Heart right ventricle (tissue), 16 donors: ENCODE results near the gene KREMEN2. TPM values are rescaled to one million over a fixed set of nuclear protein-coding genes. Genes with fewer than 3 reads are reported as not detected.

Experiments
- ATAC-seq, 8 donors: fragments of 200-7000 bp; cut with Tn5 transposase; one replicate each; pipeline ENCODE4 v1.9.1; 2020; ENCODE audit warnings: mild to moderate bottlenecking in 8 of 8, moderate library complexity in 8 of 8, moderate number of reproducible peaks in 1 of 8
- DNase-seq, 2 donors: peaks; one replicate each; pipeline ENCODE4 v3.0.0-alpha.2; 2020
- H3K27ac ChIP-seq, 10 donors: fragments of 200-600 bp; sonication (generic) in 2 of 10; one replicate each; pipeline versions ENCODE4 v1.5.0 to v1.8.0; 2020 to 2022; ENCODE audit warnings: mild to moderate bottlenecking in 3 of 10
- H3K27me3 ChIP-seq, 7 donors: fragments of 200-600 bp; one replicate each; pipeline ENCODE4 v1.8.0; 2021 to 2022; ENCODE audit warnings: mild to moderate bottlenecking in 2 of 7
- H3K36me3 ChIP-seq, 9 donors: fragments of 200-600 bp; sonication (generic) in 1 of 9; one replicate each; pipeline versions ENCODE4 v1.5.0 to v1.8.0; 2020 to 2022; ENCODE audit warnings: mild to moderate bottlenecking in 2 of 9
- H3K4me1 ChIP-seq, 9 donors: fragments of 200-600 bp; sonication (generic) in 1 of 9; one replicate each; pipeline versions ENCODE4 v1.5.0 to v1.8.0; 2020 to 2022; ENCODE audit warnings: mild to moderate bottlenecking in 4 of 9
- H3K4me3 ChIP-seq, 10 donors: fragments of 200-600 bp; sonication (generic) in 2 of 10; one replicate each; pipeline versions ENCODE4 v1.5.0 to v1.8.0; 2020 to 2022; ENCODE audit warnings: mild to moderate bottlenecking in 7 of 10, moderate library complexity in 2 of 10
- H3K9me3 ChIP-seq, 11 donors: fragments of 200-600 bp in 10 of 11; sonication (generic) in 2 of 11; one replicate each; pipeline versions ENCODE4 v1.5.0 to v1.8.0; 2013 to 2022; ENCODE audit warnings: mild to moderate bottlenecking in 2 of 11, control low read depth in 1 of 11, moderate library complexity in 1 of 11
- CTCF ChIP-seq, 9 donors: fragments of 200-600 bp; sonication (generic) in 2 of 9; IDR thresholded peaks; one replicate each; pipeline versions ENCODE4 v1.5.0 to v1.8.0; 2021 to 2022; ENCODE audit warnings: antibody characterized with exemption in 9 of 9, mild to moderate bottlenecking in 5 of 9, moderate library complexity in 1 of 9
- WGBS, 2 donors: extraction: QIAGEN DNeasy Blood & Tissue Kit; methylation state at CpG; one replicate each; pipeline ENCODE4 v1.1.7; 2013; ENCODE audit warnings: inconsistent platforms in 1 of 2; 5-methylcytosine and 5-hydroxymethylcytosine counted together
- intact Hi-C, 10 donors: fragments of 100-400 bp; cut with DNase I; formaldehyde crosslinking; loops; one replicate each; pipeline versions ENCODE4 v1.11.1 to v1.14.2; 2022
- polyA plus RNA-seq, 2 donors: library from polyadenylated mRNA; stranded (reverse); fragments of 200-250 nt; gene quantifications; one replicate each; pipeline ENCODE4 v1.2.3, GENCODE V29; 2013
- total RNA-seq, 10 donors: library from RNA; stranded (reverse); fragmentation: NEBNext Ultra II Directional in 3 of 10; extraction: Animal tissue kit (Norgen Biotek cat#: 25700) in 3 of 10; gene quantifications; one replicate each; pipeline versions ENCODE4 v1.2.1 to v1.2.4, GENCODE V29; 2021 to 2023
- donor health status: Arrhythmogenic right ventricular cardiomyopathy.
- donor health status: ischemic (EF 13 %, LVEDD 7.1; RV severe dilation, severe dysfunction).
- donor health status: healthy with polysubstance abuse.
- donor health status: DM: no; HTN: yes; CAD: no.
- donor health status: DM: no; HTN: no; CAD: no.
- donor health status: ischemic (EF 25% LVEDD 6.9; RV normal size, moderate dysfunction).
- donor health status: ischemic (EF 25% LVEDD 5.7; RV mildly dilated, moderate dysfunction).
- donor health status: healthy.
- donor health status: DM: yes; HTN: yes; CAD: no.
- donor health status: Ischemic cardiomyopathy.
- donor health status: ischemic (EF 35%, LVEDD 5.7; RV mildly dilated, moderate dysfunction).
- donor health status: nonischemic (EF 11% LVEDD 7.7; RV severe dilation, severe dysfunction).
- donor health status: DM: yes; HTN: yes; CAD: no.
- donor health status: PGD.
- donor health status: ischemic (EF 29% LVEDD 5.4; RV normal size, mild dysfunction).
- donor health status: nonischemic (EF 23%, LVEDD 6.1; RV moderate dilation, normal function).

KREMEN2 gene
- total and polyA plus RNA-seq, 12 donors: not detected

DNA sequence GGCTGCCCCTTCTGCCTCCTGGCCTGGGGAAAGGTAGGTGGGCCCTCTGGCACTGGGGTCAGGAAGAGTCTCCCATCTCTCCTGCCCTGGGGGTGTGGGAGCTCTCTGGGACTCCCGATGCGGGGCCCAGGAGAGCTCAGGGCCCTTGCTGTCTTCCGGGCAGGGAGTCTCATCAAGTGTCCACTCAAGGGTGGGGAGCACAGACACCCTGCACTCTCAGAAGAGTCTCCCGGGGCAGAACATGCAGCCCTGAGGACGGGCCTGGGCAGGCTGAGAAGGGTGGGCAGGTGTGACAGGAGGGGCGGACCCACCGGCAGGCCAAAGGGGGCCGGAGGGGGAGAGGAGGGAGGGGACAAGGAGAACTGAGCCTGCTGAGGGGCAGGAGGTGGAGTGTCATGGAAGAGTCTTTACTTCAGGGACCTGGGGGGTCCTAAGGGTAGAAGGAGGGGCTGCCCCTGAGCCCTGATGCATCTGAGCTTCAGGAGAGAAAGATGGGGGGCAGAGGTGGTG is 24.6 kb downstream of the KREMEN2 start:
- WGBS, 2 donors: 68 to 69% methylated on average over 8 of the region's 8 CpGs
- no peak for DNase-seq
- ATAC-seq: no peak

GRCh38 chr16:2990891-2991290 is 26.8 kb downstream of the KREMEN2 start:
- DNase-seq (no peak), ATAC-seq (no peak)
- Histone ChIP-seq H3K4me1 (peaks cover 0 to 6% (median 0%) of the 10 kb centered on the region in 9 donors), H3K9me3 (no peaks in the 10 kb centered on the region), H3K36me3 (no peaks in the 10 kb centered on the region), H3K27me3 (peaks cover 0 to 32% (median 11%) of the 10 kb centered on the region in 7 donors), H3K4me3 (no peak overlapping the region), H3K27ac (no peak overlapping the region)
- intact Hi-C loops: no loop called here
- WGBS, 2 donors: 75% methylated on average over 10 of the region's 10 CpGs
- TF ChIP-seq CTCF (IDR thresholded peaks at IDR 0.05): no peak

More for the DNA sequence above, 24.6 kb downstream of the KREMEN2 start:
- Histone ChIP-seq H3K4me3 (no peak overlapping the region), H3K36me3 (no peaks in the 10 kb centered on the region), H3K27ac (no peak overlapping the region), H3K4me1 (peaks cover 3 to 26% (median 10%) of the 10 kb centered on the region in 9 donors), H3K27me3 (peaks cover 0 to 32% (median 11%) of the 10 kb centered on the region in 7 donors), H3K9me3 (no peaks in the 10 kb centered on the region)
- intact Hi-C loops: no loop called here
- TF ChIP-seq CTCF (IDR thresholded peaks at IDR 0.05): no peak

- Histone ChIP-seq H3K36me3 (no peaks in the 10 kb centered on the region), H3K4me3 (no peak overlapping the region), H3K27me3 (peaks cover 0 to 32% (median 11%) of the 10 kb centered on the region in 7 donors), H3K4me1 (no peaks in the 10 kb centered on the region), H3K9me3 (no peaks in the 10 kb centered on the region), H3K27ac (no peak overlapping the region)
- no peak for TF ChIP-seq CTCF (IDR thresholded peaks at IDR 0.05)
- WGBS, 2 donors: 85 to 88% methylated on average over 12 of the region's 12 CpGs
- intact Hi-C loops: no loop called here
- DNase-seq (no peak), ATAC-seq (no peak)
Measured at GRCh38 chr16:2991566-2992261, 27.6 kb downstream of the KREMEN2 start.

DNA sequence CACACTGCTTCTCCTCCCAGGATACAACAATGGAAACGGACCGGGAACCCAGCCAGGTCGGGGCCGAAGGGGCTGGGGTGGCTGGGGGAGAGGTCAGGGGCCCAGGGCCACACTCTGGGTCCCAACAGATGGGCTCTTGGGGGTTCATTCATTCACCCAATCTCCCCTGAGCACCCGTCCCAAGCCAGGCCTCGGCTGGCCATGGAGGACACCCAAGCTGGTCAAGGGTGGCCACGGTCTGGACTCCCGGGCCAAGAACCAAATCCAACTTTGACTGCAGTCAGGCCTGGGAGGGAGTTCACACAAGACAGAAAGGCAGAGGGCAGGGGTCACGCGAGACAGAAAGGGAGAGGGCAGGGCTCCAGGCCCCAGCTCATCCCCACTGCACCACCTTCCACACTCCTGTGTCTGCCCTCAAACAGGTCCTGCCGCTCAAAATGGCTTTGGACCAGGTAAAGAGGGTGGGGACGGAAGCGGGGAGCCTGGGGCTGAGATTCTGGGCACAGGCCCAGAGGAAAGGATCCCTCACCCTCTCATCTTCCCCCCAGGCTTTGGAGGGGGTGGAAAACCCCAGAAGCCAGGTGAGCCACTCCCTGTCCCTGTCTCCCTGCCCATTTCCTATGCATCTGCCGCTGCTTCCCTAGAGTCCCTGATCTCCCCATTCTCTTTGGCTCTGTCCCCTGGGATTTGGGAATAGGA is 28.5 kb downstream of the KREMEN2 start:
- DNase-seq (no peak), ATAC-seq (no peak)
- no peak for TF ChIP-seq CTCF (IDR thresholded peaks at IDR 0.05)
- H3K36me3 ChIP-seq: no peaks in the 10 kb centered on the region
- no peaks in the 10 kb centered on the region for H3K9me3 ChIP-seq
- H3K27me3 ChIP-seq: peaks cover 0 to 29% (median 11%) of the 10 kb centered on the region in 7 donors
- no peaks in the 10 kb centered on the region for H3K4me1 ChIP-seq
- no peak overlapping the region for H3K4me3 ChIP-seq
- intact Hi-C loops: no loop called here
- no peak overlapping the region for H3K27ac ChIP-seq
- WGBS, 2 donors: 80 to 86% methylated on average over 14 of the region's 14 CpGs
